Liver (tissue), 3 donors: Measurements from ENCODE around the gene GMPS.

Experiments used
- CTCF ChIP-seq: fragments of 150-350 bp; IDR thresholded peaks from 2 replicates; pipeline ENCODE4 v1.5.1; 2017; ENCODE audit warnings: improper control_type of control experiment, low read depth, low read length; ENCODE audit not compliant: missing input control
- FOXA2 ChIP-seq: IDR thresholded peaks from 2 replicates; pipeline ENCODE4 v1.6.1; 2016; ENCODE audit warnings: antibody characterized with exemption
- GABPA ChIP-seq, 2 donors: IDR thresholded peaks in 1 of 2; conservative IDR thresholded peaks in 1 of 2; 2 replicates each; pipeline ENCODE4 v1.6.1; 2016; ENCODE audit warnings: antibody characterized with exemption in 2 of 2, mild to moderate bottlenecking in 1 of 2, moderate library complexity in 1 of 2
- MAX ChIP-seq: IDR thresholded peaks from 2 replicates; pipeline ENCODE4 v1.6.1; 2016; ENCODE audit warnings: antibody characterized with exemption
- RAD21 ChIP-seq, 2 donors: IDR thresholded peaks; 2 replicates each; pipeline ENCODE4 v1.6.1; 2016; ENCODE audit warnings: antibody characterized with exemption in 2 of 2, mild to moderate bottlenecking in 2 of 2
- RXRA ChIP-seq, 2 donors: IDR thresholded peaks; 2 replicates each; pipeline ENCODE4 v1.6.1; 2017 to 2018; ENCODE audit warnings: antibody characterized with exemption in 2 of 2, mild to moderate bottlenecking in 1 of 2
- TAF1 ChIP-seq: conservative IDR thresholded peaks from 2 replicates; pipeline ENCODE4 v1.6.1; 2016; ENCODE audit warnings: antibody characterized with exemption, mild to moderate bottlenecking
- YY1 ChIP-seq: IDR thresholded peaks from 2 replicates; pipeline ENCODE4 v1.6.1; 2016; ENCODE audit warnings: antibody characterized with exemption, mild to moderate bottlenecking
- donor health status: healthy.
- donor health status: healthy.

GRCh38 chr3:155944081-155944480, 73.6 kb downstream of the GMPS start:
- no peak for TF ChIP-seq CTCF
- TF ChIP-seq FOXA2 = no peak
- TF ChIP-seq GABPA (IDR thresholded peaks at IDR 0.05 in 1 of 2, conservative IDR thresholded peaks at IDR 0.05 in 1 of 2) = no peak
- no peak for TF ChIP-seq YY1
- TF ChIP-seq TAF1 = no peak
- TF ChIP-seq MAX = no peak
- no peak for TF ChIP-seq RXRA (IDR thresholded peaks at IDR 0.05)
- no peak for TF ChIP-seq RAD21 (IDR thresholded peaks at IDR 0.05)
